HG03469 (cell line): ENCODE measurements around the gene FRMD3.

Experiments
- ATAC-seq: cut with Tn5 transposase; IDR thresholded peaks from one replicate; pipeline ENCODE4 v1.9.1; 2021; ENCODE audit warnings: mild to moderate bottlenecking, moderate library complexity, moderate number of reproducible peaks; ENCODE audit not compliant: unreplicated experiment

Gene FRMD3

GRCh38 chr9:83245979-83246659 lies 292.1 kb downstream of the FRMD3 start:
- no peak for ATAC-seq

GRCh38 chr9:83242066-83242465 lies 296.1 kb downstream of the FRMD3 start:
- no peak for ATAC-seq

GRCh38 chr9:83240671-83241070 lies 297.5 kb downstream of the FRMD3 start:
- ATAC-seq = no peak

DNA sequence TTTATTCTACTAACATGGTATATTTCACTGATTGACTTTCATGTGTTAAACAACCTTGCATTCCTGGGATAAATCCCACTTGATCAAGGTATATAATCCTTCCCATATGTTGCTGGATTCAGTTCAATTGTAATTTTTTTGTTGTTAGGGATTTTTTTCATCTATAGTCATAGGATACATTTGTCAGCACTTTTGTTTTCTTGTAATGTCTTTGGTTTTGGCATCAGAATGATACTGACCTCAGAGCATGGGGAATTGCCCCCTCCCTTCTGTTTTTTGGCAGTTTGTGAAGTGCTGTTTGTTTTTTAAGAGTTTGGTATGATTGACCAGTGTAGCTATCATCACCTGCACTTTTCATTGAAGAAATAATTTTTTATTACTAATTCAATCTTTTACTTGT lies 298.5 kb downstream of the FRMD3 start:
- no peak for ATAC-seq

- no peak for ATAC-seq
These were observed 299.1 kb downstream of the FRMD3 start for GRCh38 chr9:83238871-83239640.

DNA sequence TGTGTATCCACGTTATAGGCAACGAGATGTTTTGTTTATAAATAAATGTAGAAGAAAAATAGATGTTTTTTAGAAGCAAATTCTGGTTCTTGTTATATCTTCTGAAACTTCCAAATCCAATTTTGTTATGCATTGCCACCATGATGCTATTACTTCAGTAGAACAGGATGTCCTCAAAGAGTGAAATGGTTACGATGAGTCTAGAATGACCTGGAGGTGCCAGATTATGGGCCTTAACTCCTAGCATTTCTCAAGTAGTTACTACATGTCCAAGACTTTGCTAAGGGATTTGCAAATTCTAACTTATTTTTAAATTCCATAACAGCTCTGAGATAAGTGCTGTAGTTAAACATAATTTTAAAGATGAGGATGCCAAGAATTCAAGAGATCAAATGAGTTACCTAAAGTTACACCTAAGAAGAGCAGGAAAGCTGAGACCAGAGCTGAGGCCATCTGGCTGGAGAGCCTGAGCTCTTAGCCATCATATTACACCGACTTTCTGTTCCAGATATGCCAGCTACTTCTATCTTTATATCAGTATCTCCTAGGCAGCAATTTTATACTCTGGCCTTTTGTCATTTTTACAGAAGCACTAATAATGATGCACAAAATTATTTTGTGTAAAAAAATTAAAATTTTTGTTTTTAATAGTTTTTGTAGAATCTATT lies 302.0 kb downstream of the FRMD3 start:
- no peak for ATAC-seq

- ATAC-seq = no peak
These were observed 302.7 kb downstream of the FRMD3 start for GRCh38 chr9:83235526-83235925.

DNA sequence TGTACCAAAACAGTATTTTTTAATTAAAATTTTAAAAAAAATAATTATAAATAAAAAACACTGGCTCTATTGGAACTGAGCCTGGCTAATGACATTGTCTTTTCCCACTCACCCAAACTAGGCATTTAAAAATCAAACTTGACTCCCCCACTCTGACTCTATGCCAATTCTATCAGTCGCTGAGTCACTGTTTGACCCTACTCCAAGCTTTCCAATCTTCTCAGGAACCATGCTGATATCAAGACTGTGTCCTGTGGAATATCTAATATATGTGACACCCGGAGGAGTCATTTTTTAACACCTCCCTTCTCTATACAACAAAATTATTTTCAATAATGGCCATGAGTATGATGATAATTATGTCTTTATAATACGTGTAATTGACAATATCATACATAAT lies 303.7 kb downstream of the FRMD3 start:
- no peak for ATAC-seq

GRCh38 chr9:83233647-83234046 lies 304.6 kb downstream of the FRMD3 start:
- ATAC-seq = no peak

DNA sequence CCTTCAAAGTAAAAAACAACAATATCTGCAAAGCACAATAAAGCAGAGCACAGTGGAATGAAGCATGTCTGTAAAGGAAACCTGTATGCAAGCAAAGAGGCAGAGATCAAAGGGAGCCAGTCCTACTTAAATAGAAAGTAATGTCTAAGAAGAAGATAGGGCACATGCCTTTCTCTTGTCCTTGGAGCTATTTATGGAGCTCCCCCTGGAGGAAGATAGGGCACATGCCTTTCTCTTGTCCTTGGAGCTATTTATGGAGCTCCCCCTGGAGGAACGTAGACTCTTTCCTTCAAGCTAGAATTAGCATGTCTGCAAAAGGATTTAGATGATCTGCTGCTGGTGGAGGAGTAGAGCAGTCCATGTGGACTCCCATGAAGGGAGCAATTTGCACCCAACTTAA lies 307.2 kb downstream of the FRMD3 start:
- peak; percentile 84 for ATAC-seq

- ATAC-seq = peak; percentile 96
These were observed 317.5 kb downstream of the FRMD3 start for GRCh38 chr9:83220730-83221129.

- no peak for ATAC-seq
These were observed 318.2 kb downstream of the FRMD3 start for GRCh38 chr9:83219924-83220438.

DNA sequence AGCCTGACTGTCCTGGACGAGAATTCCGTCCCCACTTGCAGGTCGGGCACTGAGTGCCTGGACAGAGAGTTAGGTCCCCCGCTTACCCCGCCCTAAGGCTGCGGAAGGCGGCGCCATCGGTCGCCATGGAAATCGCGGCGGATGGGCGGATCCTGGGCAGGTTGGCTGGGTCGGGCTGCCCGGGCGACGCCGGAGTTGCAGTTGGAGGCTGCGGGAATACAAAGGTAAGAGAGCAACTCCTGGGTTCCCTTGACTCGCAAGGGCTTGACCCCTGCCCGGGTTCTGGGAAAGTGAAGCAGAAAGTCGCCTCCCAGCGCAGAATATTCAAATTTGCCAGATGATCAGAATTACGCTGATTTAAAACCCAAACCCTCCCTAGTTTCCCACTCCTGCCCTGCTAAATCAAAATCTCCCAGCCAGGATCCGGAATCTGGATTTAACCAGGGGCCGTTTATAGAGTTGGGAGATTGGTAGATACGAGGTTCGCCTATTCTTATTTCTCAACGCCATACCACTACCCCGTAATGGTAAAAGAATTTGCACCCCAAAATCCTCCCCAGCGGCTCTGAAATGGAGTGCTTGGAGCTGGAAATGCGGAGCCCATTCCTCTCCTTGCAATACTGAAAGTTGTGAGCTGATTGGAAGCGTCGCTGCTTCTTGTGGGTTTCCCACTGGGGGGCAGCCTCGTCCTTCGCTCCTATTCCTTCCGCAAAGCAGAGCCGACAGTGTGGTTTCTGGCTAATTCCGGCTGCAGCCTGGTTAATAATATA lies 318.9 kb downstream of the FRMD3 start:
- peak; percentile 50 for ATAC-seq

DNA sequence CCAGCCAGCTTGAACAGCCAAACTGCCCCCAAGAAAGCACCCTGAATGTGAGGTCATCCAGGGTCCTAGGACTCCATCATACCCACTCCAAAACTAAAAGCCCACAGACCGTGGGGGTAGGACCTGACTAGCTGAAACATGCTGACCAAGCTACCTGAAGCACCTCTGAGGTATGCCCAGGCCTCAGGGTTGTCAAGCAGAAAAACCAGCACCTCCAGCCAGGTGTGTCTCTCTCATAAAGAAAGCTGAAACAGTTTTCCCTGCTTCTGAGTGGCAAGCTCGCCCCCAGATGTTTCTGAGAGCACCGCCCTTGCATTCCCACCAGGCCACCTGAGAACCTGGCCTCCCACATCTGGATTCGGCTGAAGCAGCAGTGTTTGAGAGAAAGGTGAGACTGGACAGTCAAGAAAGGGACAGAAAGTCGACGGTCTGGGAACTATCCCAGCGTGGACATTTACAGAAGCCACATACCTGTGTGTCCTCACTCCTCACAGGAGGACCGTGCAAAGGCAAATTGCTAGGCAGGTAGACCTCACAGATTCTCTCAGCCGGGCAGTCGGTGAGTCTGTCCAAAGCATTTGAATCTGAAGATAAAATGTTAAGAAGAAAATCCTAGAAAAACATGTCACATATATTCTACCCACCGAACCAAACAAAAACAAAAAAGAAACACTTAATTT lies 319.6 kb downstream of the FRMD3 start:
- ATAC-seq = no peak

DNA sequence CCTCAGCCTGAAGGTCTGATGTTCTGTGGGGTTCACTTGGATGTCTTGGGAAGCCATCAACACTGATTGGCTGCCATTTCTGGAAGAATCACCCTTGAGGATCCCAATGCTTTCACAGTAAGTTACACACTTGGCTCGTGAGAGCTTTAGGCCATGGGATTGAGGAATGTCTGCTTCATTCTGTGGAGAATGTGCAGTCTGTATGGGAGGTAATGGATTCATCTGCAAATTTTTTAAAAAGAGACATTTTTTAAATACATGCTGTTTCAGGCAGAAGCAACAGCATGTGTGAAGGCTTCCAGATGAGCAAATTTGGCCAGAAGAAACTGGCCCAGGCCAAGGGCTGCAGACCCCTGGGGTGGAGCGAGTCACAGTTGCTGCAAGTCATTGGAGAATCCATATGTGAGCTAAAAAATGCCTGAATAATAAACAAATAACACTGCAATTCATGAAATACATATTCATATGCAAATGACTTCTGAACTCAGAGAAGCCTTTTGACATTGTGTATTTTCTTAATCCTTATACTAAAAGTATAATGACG lies 328.9 kb downstream of the FRMD3 start:
- ATAC-seq = no peak

DNA sequence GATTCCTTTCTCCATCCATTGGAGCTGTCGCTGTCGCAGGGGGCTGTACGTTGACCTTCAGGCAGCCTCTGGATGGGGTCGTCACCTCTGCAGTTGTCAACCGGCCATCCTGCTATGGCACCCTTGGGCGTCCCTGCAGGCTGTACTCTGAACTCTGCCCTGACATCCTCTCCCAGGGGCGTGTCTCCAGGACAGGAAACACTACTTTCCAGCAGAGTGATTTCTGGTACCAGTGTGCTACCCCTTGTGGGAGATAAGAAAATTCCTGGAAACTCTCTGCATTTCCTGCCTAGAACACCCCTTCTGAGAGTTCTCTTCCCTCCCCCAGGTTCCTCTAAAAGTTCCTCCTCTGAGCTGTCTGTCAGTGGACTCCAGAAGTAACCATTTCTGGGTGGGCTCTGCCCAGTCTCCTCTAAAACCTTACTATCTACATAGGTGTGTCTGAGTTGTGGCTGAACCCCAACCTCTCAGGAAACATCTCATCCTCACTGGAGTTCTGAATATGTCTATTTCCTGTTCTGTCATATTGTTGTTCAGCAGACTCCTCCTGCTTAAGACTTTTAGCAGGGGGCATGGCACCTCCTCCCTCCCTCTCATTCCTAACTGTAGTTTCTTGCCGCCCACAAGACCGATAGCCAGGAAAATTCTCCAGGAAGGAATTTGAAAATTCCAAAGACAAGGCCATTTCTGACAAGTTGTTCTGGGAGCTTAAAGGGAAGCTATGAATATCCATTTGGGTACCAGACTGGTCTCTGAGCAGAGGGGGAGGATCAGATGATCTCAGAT lies 329.9 kb downstream of the FRMD3 start:
- ATAC-seq = no peak

DNA sequence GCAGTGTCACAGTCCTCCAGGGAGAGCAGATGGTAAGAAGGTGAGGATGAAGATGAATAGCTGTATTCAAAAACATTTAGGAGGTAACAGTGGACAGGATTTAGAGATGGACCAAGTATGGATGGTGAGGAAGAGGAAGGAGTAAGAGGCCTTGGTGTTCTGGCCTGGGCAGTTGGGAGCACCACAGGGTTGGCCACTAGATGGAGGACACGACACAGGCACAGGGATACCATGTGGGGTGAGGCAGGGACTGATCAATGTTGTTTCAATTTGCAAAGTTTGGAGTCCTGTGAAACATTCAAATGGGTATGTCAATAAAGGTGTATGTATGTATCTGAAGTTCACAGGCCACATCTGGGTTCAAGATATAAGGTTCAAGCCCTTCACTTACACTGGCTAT lies 334.2 kb downstream of the FRMD3 start:
- ATAC-seq = no peak

GRCh38 chr9:83200531-83200930 lies 337.7 kb downstream of the FRMD3 start:
- ATAC-seq = no peak

DNA sequence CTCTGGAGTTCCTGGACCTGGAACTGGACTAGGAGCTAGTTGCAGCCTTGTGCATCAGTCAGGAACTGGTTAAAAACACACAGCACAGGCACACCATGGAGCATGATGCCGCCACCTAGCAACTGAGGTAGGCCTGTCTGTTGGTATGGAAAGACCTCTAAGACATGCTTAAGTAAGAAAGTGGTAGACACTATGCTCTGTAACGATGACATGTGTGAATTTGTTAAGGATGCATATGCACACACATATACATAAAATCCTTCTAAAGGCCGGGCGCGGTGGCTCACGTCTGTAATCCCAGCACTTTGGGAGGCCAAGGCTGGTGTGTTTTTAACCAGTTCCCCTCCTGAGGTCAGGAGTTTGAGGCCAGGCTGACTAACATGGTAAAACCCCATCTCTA lies 338.4 kb downstream of the FRMD3 start:
- ATAC-seq = no peak
